GM23248 (cell line): ENCODE data around the gene MAML2.

Experiments
- EZH2 ChIP-seq: fragments of 200-600 bp; sonication (generic); IDR thresholded peaks from 2 replicates; pipeline ENCODE4 v1.6.1; 2018; ENCODE audit warnings: antibody characterized with exemption, mild to moderate bottlenecking; ENCODE audit not compliant: insufficient read depth, poor library complexity, severe bottlenecking
- EZH2phosphoT487 ChIP-seq: fragments of 200-600 bp; sonication (generic); IDR thresholded peaks from 2 replicates; pipeline ENCODE4 v1.6.1; 2018; ENCODE audit warnings: antibody characterized with exemption, moderate library complexity, mild to moderate bottlenecking, low read depth; ENCODE audit not compliant: insufficient read depth

GRCh38 chr11:96127596-96127959 lies 215.4 kb downstream of the MAML2 start:
- TF ChIP-seq EZH2 (no peak), EZH2phosphoT487 (no peak)
